NT2/D1 (cell line): ENCODE results near the gene ATP5F1E.

Experiments used
- SUZ12 ChIP-seq: IDR thresholded peaks from 2 replicates; pipeline ENCODE4 v1.6.1; 2011; ENCODE audit not compliant: insufficient read length, insufficient read depth; ENCODE audit errors: extremely low read depth
- YY1 ChIP-seq: IDR thresholded peaks from 2 replicates; pipeline ENCODE4 v1.6.1; 2011; ENCODE audit not compliant: insufficient read length, insufficient read depth
- ZNF274 ChIP-seq: IDR thresholded peaks from 2 replicates; pipeline ENCODE4 v1.6.1; 2011; ENCODE audit warnings: mild to moderate bottlenecking, low read depth, low read length

GRCh38 chr20:59010995-59011873, 20.9 kb downstream of the ATP5F1E start:
- TF ChIP-seq ZNF274 (no peak), SUZ12 (no peak), YY1 (no peak)
